Measurements from ENCODE around the gene ZNF536.

The ZNF536 gene

GRCh38 chr19:30428092-30428680 lies 56.0 kb downstream of the ZNF536 start:
- no peak for TF ChIP-seq GABPA (IDR thresholded peaks at IDR 0.05; ENCODE audit: low read depth)
- no peak for TF ChIP-seq REST (IDR thresholded peaks at IDR 0.05; ENCODE audit: insufficient replicate concordance, low read depth)
- TF ChIP-seq SPI1 (IDR thresholded peaks at IDR 0.05; ENCODE audit: borderline replicate concordance, low read depth), result no peak
- TF ChIP-seq POLR2AphosphoS5 (IDR thresholded peaks at IDR 0.05; ENCODE audit: low read depth), result no peak
- no peak for TF ChIP-seq CTCF (IDR thresholded peaks at IDR 0.05; ENCODE audit: insufficient read depth, low read length)
- no peak for DNase-seq (ENCODE audit: low read depth in 1 of 2, low spot score in 1 of 2)
- H3K27ac ChIP-seq (replicated peaks), result no peak overlapping the region

GRCh38 chr19:30428844-30429243 lies 56.7 kb downstream of the ZNF536 start:
- no peak overlapping the region for H3K27ac ChIP-seq (replicated peaks)
- no peak for TF ChIP-seq SPI1 (IDR thresholded peaks at IDR 0.05; ENCODE audit: borderline replicate concordance, low read depth)
- TF ChIP-seq GABPA (IDR thresholded peaks at IDR 0.05; ENCODE audit: low read depth), result no peak
- no peak for TF ChIP-seq CTCF (IDR thresholded peaks at IDR 0.05; ENCODE audit: insufficient read depth, low read length)
- TF ChIP-seq POLR2AphosphoS5 (IDR thresholded peaks at IDR 0.05; ENCODE audit: low read depth), result no peak
- TF ChIP-seq REST (IDR thresholded peaks at IDR 0.05; ENCODE audit: insufficient replicate concordance, low read depth), result no peak
- DNase-seq (ENCODE audit: low read depth in 1 of 2, low spot score in 1 of 2), result no peak
- no peak overlapping the region for H3K4me3 ChIP-seq (replicated peaks; ENCODE audit: insufficient read depth, low read length)
- no peaks in the 10 kb centered on the region for H3K27me3 ChIP-seq (ENCODE audit: insufficient read depth, poor library complexity, severe bottlenecking)

More at GRCh38 chr19:30428092-30428680, 56.0 kb downstream of the ZNF536 start:
- Histone ChIP-seq H3K27me3 (ENCODE audit: insufficient read depth, poor library complexity, severe bottlenecking) (no peaks in the 10 kb centered on the region), H3K4me3 (replicated peaks; ENCODE audit: insufficient read depth, low read length) (no peak overlapping the region)

GRCh38 chr19:30430206-30430734 lies 58.1 kb downstream of the ZNF536 start:
- TF ChIP-seq GABPA (IDR thresholded peaks at IDR 0.05; ENCODE audit: low read depth) (no peak), REST (IDR thresholded peaks at IDR 0.05; ENCODE audit: insufficient replicate concordance, low read depth) (no peak), CTCF (IDR thresholded peaks at IDR 0.05; ENCODE audit: insufficient read depth, low read length) (no peak), POLR2AphosphoS5 (IDR thresholded peaks at IDR 0.05; ENCODE audit: low read depth) (no peak), SPI1 (IDR thresholded peaks at IDR 0.05; ENCODE audit: borderline replicate concordance, low read depth) (no peak)
- DNase-seq (ENCODE audit: low read depth in 1 of 2, low spot score in 1 of 2), result no peak
- Histone ChIP-seq H3K27ac (replicated peaks) (no peak overlapping the region), H3K4me3 (replicated peaks; ENCODE audit: insufficient read depth, low read length) (no peak overlapping the region), H3K27me3 (ENCODE audit: insufficient read depth, poor library complexity, severe bottlenecking) (no peaks in the 10 kb centered on the region)

All from HL-60 (cell line).